GM21423 (cell line): ENCODE measurements around the gene NDN.
"Not testable (repeated sequence)": the region's sequence is repeated elsewhere in the genome, so short reads cannot be mapped to it uniquely, and the experiment has no call there.

ENCODE experiments used
- ATAC-seq: cut with Tn5 transposase; IDR thresholded peaks from one replicate; pipeline ENCODE4 v1.9.1; 2021; ENCODE audit warnings: mild to moderate bottlenecking, moderate library complexity; ENCODE audit not compliant: unreplicated experiment

NDN gene

DNA sequence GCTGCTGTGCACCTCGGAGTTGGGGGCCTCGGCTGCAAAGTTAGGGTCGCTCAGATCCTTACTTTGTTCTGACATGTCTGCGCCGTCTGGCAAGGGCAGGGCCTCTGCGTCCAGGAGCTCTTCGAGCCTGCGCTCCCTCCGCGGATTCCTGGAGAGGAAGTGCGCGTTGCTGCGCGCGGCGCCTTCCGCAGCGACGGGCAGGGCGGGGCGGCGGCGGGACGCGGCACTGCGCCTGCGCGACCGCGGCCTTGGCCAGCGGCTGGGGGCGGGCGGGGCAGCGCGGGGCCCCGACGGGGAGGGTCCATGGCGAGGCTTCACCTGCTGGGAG is at the start of gene NDN:
NDN (minus strand) TSS at position 163 of the 328 bp plus-strand sequence; CDS start at position 75, 88 bp downstream.
- ATAC-seq: no peak

- ATAC-seq: no peak
Measured at GRCh38 chr15:23736033-23736673, 49.0 kb upstream of the NDN start.

GRCh38 chr15:23734862-23735261 is 47.8 kb upstream of the NDN start:
- ATAC-seq: no peak

DNA sequence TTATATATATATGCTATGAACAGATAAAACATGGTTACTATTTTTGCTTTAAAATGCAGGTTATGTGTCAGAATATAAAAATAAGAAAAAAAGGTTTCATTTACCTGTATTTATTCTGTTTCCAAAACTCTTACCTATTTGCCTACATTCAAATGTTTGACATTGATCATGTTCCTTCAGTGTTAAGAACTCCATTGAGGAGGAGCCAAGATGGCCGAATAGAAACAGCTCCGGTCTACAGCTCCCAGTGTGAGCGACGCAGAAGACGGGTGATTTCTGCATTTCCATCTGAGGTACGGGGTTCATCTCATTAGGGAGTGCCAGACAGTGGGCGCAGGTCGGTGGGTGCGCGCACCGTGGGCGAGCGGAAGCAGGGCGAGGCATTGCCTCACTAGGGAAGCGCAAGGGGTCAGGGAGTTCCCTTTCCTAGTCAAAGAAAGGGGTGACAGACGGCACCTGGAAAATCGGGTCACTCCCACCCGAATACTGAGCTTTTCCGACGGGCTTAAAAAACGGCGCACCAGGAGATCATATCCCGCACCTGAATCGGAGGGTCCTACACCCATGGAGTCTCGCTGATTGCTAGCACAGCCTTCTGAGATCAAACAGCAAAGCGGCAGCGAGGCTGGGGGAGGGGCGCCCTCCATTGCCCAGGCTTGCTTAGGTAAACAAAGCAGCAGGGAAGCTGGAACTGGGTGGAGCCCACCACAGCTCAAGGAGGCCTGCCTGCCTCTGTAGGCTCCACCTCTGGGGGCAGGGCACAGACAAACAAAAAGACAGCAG is 27.0 kb upstream of the NDN start:
- ATAC-seq: not testable (repeated sequence)

- ATAC-seq: no peak
Measured at GRCh38 chr15:23708332-23708731, 21.2 kb upstream of the NDN start.

DNA sequence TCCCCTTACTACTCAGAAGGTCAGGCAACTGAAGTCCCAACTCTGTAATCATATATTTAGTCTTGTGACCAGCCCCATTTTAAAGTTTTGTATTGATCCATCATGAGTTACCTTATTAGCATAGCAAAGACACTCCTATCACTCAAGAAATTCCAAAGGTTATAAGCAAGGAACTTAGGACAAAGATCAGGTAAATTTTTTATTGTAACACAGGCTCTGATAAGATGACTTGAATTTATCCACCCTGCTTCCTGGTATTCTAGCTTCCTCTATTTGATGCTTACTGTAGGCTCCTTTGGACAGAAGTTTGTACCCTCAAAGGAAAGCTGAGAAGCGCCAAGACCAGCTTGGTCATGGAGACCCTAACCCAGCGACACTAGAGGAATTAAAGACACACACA is 8.2 kb upstream of the NDN start:
- no peak for ATAC-seq

DNA sequence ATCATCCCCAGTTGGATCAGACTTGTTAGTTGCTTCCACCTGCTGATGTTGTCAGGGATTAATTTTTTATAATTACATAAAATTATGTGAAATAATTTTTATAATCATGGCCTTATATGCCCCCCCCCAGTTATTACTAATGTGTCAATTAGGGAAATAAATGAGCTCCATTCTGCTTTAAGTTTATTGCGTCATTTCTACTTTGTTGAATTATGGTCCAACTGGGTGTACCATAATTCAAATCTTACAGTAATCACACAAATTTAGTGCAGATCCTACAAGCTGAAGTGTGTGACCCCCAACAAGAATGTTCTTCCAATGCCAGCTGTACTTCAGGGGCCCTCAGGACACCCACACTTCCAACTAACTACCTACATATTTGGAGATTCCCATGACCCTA is 7.5 kb upstream of the NDN start:
- no peak for ATAC-seq

GRCh38 chr15:23690450-23690852 is 3.3 kb upstream of the NDN start:
- no peak for ATAC-seq

DNA sequence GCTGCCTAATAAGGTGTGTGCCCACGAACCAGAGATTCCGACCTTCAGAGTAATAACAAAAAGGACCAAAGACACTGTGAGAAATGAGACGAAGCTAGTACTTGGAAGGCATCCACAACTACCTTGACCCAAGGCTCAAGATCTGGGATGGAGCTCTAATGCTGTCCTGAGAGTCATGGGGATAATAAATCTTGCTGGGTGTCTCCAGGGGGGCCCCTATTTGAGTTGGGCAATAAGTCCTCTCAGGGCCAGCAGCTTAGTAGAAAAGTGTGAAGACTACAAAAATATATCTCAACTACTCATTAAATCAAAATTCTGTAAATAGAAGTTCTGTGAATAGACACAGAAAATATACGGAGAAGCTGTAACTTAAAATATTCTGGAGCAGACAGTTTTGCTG is 2.9 kb upstream of the NDN start:
- no peak for ATAC-seq

- ATAC-seq: no peak
Measured at GRCh38 chr15:23686466-23687142, 501 bp downstream of the NDN start.

DNA sequence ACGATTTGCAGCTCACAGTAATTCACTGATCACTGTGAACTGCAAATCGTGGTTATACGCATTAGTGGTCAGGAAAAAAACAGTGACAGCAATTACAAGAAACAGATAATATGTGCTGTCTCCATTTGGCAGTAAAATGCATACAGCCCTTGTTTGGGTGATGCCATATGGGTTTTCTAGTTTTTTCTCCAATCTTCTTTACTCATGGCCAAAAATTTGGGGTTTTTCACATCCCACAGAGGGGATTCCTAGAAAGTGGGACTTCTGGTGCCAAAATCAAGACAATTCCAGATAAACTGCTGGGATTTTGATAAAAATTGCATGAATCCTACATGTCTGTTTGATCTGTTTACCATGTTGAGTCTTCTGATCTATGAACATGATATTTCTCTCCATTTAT is 15.6 kb downstream of the NDN start:
- ATAC-seq: no peak

DNA sequence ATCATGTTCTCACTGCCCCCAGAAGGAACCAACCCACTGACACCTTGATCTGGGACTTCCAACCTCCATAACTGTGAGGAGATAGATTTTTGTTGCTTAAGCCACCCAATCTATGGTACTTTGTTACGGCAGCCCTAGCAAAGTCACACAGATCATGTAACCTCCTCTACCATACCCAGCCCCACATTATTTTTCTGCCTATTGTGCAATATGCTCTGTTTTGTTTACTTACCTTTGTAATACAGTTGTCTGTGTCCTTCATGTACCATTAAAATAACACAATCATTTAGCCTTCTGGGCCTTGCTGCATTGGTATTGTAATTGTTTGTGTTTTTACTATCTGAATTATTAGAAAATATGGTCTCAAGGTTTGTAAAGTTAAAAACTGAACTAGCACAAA is 16.1 kb downstream of the NDN start:
- ATAC-seq: no peak

- no peak for ATAC-seq
Measured at GRCh38 chr15:23663232-23663631, 23.9 kb downstream of the NDN start.

GRCh38 chr15:23648920-23649515 is 38.1 kb downstream of the NDN start:
- ATAC-seq: no peak

- no peak for ATAC-seq
Measured at GRCh38 chr15:23647421-23648370, 39.4 kb downstream of the NDN start, which contains the start of gene MAGEL2. Gene MAGEL2, minus strand, starts transcription at chr15:23647867. Its CDS starts 125 bp downstream, at chr15:23647742.

GRCh38 chr15:23647001-23647295 is 40.2 kb downstream of the NDN start:
- no peak for ATAC-seq

- ATAC-seq: no peak
Measured at GRCh38 chr15:23646165-23647000, 40.7 kb downstream of the NDN start.

DNA sequence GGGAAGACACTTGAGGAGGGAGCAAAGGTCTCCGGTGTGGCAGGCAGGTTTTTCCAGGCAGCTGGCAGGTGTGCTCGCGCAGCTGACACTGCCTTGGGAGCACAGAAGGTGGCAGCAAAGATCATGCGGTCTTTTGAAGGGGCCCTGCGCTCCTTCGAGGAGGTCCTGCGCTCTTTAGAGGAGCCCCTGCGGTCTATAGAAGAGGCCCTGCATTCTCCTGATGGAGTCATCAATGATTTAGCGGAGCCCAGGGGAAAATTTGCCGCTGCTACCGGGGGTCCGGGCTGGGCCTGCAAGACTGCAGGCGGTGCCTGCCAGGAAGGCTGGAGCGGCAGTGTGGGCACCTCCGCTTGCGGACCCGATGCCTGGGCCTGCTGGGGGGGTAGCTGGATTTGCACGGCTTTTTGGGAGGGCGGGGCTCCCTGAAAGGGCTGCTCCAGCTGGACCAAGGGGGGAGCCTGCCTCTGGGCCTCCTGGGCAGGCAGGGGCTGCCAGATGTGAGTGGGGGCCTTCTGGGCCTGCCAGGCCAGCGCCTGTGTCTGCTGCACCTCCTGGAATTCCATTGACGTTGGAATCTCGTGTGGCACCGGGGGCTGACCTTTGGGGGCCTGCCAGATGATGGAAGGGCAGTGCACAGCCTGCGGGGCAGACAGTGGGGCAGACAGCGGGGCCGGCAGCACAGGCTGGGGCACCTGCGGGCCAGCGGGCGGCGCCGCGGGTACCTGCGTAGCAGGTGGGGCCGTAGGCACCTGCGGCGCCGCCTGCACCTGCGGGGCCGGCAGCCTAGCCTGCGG is 41.5 kb downstream of the NDN start:
- ATAC-seq: no peak

DNA sequence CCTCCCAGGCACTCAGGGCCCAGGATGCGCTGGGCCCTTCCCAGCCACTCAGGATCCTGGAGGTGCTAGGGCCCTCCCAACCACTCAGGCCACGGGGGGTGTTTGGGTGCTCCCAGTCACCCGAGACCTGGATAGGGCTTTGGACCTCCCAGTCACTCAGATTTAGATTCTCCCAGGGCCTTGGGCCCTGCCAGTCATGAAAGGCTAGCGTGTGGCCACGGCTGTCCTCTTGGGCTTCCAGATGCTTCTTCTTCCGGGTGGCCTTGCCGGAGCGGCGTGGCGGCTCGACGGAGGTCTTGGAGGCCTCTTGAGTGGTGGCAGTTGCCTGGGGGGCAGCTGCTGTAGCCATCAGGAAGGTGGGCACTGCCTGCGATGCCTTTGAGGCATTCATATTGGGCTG is 42.3 kb downstream of the NDN start:
- no peak for ATAC-seq
